Fibroblast of gingiva (primary cell): ENCODE results near the gene USP14.

ENCODE experiments used
- DNase-seq: peaks from one replicate; pipeline ENCODE4 v3.0.0-alpha.2; 2011; ENCODE audit warnings: low read depth

Gene USP14

GRCh38 chr18:227902-228301, 69.5 kb downstream of the USP14 start:
- no peak for DNase-seq

DNA sequence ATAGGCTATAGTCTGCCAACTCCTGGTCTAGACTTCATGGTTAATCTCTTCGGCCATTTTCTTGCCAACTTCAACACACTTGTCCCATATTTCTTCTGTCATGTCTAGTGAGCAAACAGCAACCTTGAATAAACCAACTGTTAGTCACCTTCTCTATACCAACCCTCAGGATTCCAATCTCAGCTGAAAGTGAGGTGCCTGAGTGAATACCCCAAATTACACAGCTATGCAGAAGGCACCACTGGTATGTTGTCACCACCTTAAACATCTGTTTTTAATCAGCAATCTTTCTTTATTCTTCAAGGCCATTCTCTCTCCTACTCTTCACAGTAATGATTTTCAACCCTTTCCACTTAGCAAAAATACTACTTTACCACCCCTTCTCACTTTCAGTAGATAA, 70.2 kb downstream of the USP14 start:
- DNase-seq: no peak

DNA sequence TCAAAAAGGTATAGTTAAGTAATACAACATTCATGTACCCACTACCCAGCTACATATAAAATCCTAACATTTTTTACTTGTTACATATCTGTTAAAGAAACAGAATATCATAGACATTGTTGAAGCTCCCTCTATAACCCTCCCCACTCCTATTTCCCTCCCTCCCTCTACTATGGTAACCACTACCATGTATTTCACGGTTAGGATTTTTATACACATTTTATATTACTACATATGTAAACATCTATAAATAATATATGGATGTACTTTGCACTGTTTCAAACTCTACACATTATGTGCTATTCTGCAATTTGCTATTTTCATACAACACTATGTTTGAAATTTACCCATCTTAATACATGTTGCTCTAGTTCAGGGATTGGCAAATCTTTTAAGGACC, 73.2 kb downstream of the USP14 start:
- no peak for DNase-seq

DNA sequence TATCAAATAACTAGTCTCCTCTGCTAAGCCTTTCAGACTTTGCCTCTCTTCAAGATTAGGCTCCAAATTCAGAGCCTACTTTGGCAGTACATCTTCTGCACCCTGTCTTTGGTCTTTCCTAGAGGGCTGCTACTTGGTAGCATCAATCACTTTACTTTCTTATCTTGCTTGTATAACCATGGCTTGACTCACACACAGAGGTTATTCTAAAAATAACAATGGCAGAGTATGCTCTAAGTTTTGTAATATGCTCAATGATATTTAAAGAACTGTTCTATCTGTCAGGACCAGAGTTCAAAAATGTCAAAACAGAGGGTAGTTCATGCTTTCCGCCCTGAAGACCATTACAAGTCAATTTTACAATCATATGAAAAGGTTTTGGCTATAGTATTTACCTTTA, 81.8 kb downstream of the USP14 start:
- no peak for DNase-seq

DNA sequence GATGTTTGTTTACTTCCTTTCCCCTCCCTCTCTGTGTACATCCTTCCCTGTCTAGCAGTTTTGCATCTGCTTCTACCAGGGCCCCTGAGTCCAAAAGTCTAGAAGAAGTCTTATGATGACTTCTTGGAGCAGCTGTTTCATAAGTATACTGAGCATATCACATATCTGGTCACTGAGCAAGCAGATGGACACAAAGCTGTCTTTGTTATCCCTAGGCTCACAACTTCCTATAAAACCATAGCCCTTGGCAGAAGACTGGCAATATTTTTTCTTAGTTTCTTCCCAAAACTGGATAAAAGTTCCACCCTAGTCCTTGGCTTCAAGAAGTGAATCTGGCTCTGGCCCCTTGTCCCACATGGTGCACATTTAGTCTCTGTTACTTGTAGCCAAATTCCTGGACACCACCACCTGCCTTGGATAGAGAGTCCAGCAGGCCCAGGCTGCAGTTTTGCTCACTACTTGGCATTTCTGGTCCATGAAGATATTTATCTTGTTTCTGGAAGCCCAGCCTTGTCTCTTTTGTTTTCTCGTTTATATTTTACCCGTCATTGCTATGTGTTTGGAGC, 87.0 kb downstream of the USP14 start:
- DNase-seq: no peak

DNA sequence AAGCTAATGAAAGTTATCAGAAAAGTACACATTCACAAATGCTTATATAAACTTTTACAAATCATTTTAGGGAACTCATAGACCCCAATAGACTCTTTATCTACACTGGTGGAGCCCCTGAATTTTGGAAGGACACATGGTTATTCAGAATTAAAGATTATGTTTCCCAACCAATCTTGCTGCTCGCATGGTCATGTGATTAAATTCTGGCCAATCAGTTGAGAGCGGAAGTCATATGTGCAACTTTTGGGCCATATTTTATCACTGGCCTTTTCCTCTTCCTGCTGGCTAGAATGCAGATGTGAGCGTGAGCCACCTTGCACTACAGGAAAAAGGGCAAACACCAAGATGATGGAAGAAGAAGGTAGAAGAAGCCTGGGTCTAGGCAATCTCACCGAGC, 89.7 kb downstream of the USP14 start:
- no peak for DNase-seq

- DNase-seq: no peak
These were observed 92.3 kb downstream of the USP14 start for GRCh38 chr18:250685-251084.

GRCh38 chr18:251572-251971, 93.2 kb downstream of the USP14 start:
- no peak for DNase-seq

DNA sequence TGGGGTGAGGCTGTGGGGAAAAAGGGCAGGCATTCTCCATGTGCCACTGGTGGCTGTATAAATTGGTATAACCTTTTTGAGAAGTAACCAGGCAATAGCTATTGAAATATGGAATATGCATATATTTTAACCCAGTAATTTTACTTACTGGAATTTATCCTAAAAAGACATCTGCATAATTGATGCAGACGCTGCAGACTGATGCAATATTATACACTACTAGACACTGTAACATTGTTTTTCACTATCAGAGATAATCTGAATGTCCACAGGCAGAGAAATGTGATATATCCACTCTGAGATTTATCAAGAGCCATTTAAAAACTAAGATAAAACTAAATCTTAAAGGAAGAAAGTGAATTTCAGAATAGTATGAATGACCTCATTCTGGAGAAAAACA, 94.8 kb downstream of the USP14 start:
- no peak for DNase-seq

DNA sequence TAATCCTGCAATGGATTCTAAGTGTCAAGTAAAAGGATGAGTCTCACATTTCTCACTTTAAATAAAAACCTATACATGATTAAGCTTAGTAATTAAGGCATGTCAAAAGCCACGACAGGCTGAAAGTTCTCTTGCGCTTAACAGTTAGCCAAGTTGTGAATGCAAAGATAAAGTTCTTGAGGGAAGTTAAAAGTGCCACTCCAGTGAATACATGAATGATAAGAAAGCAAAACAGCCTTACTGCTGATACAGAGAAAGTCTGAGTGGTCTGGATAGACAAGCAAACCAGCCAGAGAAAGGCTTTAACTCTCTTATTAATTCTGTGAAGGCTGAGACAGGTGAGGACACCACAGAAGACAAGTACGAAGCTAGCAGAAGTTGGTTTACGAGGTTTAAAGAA, 96.8 kb downstream of the USP14 start:
- DNase-seq: no peak

GRCh38 chr18:260547-260946, 102.2 kb downstream of the USP14 start:
- no peak for DNase-seq

DNA sequence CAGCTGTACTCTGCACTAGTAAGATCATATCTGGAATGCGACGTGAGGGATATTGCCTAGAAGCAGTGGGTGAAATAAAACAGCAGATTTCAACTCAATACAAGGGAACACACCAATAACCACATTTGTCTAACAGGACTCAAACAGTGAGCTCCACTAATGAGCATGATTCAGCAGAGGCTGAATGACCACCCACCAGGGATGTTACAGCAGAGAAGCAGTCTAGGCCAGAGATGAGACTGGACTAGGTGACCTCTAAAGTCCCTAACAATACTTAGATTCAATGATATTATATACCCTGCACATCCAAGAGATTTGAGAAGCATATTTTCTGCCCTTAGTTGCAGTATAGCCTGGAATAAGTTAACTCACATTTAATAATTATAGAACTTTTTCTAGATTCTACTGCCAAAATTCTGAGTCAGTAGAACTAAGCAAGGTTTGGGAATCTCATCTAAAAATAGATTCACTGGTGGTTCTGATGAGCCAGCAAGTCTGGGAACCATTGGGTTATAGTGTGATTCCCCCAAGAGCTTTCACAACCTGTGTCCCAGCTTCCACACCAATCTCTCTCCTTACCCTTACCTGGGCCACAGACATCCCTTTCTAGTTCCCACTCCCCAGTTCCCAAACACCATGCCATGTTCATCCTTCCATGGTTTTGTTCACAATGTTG, 103.2 kb downstream of the USP14 start:
- DNase-seq: peak; percentile 21
